ENCODE measurements around the gene CCDC90B. TPM values are rescaled to one million over a fixed set of nuclear protein-coding genes. Genes with fewer than 3 reads are reported as not detected.

CCDC90B gene
- total and polyA plus RNA-seq, 10 of the 15 experiments (the other 5 are each of a cell fraction or from before 2014, with no cell fraction given) = 33.2 to 91.5 (median 59.2) TPM

GRCh38 chr11:83220260-83220659, 65.9 kb downstream of the CCDC90B start (continued):
- TF ChIP-seq ZNF592 (IDR thresholded peaks at IDR 0.05) (no peak), CREM (IDR thresholded peaks at IDR 0.05; ENCODE audit: low read depth) (no peak), WRNIP1 (IDR thresholded peaks at IDR 0.05; ENCODE audit: borderline replicate concordance, low read depth, low read length) (no peak), ZNF384 (IDR thresholded peaks at IDR 0.05; ENCODE audit: borderline replicate concordance, low read depth, low read length) (no peak), MEF2A (IDR thresholded peaks at IDR 0.05; ENCODE audit: insufficient read depth, low read depth, low read length) (no peak), E2F4 (IDR thresholded peaks at IDR 0.05; ENCODE audit: low read depth, low read length) (no peak), ZBTB33 (IDR thresholded peaks at IDR 0.05) (no peak), RBBP5 (conservative IDR thresholded peaks at IDR 0.05) (no peak), LARP7 (IDR thresholded peaks at IDR 0.05) (no peak), NFYA (IDR thresholded peaks at IDR 0.05; ENCODE audit: borderline replicate concordance, low read depth, low read length) (no peak), SMC3 (IDR thresholded peaks at IDR 0.05; ENCODE audit: borderline replicate concordance, low read length) (no peak), PKNOX1 (IDR thresholded peaks at IDR 0.05) (no peak), CBX5 (IDR thresholded peaks at IDR 0.05; ENCODE audit: low read depth) (no peak)
